HL-60 (cell line): ENCODE results near the gene DEXI.

Source experiments
- DNase-seq, 2 experiments: peaks; one replicate each; pipeline ENCODE4 v3.0.0-alpha.2; 2010 to 2020; ENCODE audit warnings: low read depth in 1 of 2, low spot score in 1 of 2
- H3K27ac ChIP-seq: fragments of 250-450 bp; sonication (Bioruptor Pico); replicated peaks from 2 replicates; pipeline ENCODE4 v1.5.1; 2020; ENCODE audit warnings: mild to moderate bottlenecking, moderate library complexity
- H3K27me3 ChIP-seq: fragments of 250-450 bp; sonication (Bioruptor Pico); 2 replicates; pipeline ENCODE4 v1.5.1; 2021; ENCODE audit warnings: mild to moderate bottlenecking, moderate library complexity; ENCODE audit not compliant: insufficient read depth, poor library complexity, severe bottlenecking
- H3K4me3 ChIP-seq: replicated peaks from 2 replicates; pipeline ENCODE4 v1.5.1; 2011; ENCODE audit warnings: mild to moderate bottlenecking, control low read depth, low read length; ENCODE audit not compliant: insufficient read depth
- GABPA ChIP-seq: IDR thresholded peaks from 2 replicates; pipeline ENCODE4 v1.6.1; 2012; ENCODE audit warnings: low read depth
- POLR2AphosphoS5 ChIP-seq: IDR thresholded peaks from 2 replicates; pipeline ENCODE4 v1.6.1; 2012; ENCODE audit warnings: low read depth
- REST ChIP-seq: IDR thresholded peaks from 2 replicates; pipeline ENCODE4 v1.6.1; 2012; ENCODE audit warnings: low read depth; ENCODE audit not compliant: insufficient replicate concordance
- SPI1 ChIP-seq: IDR thresholded peaks from 2 replicates; pipeline ENCODE4 v1.6.1; 2012; ENCODE audit warnings: low read depth, mild to moderate bottlenecking, borderline replicate concordance
- TF ChIP-seq, protein P1 (sequence below): IDR thresholded peaks from one replicate; pipeline ENCODE4 v1.5.1; 2011; ENCODE audit warnings: low read length, control low read depth, inconsistent platforms; ENCODE audit not compliant: insufficient read depth

The DEXI gene

DNA sequence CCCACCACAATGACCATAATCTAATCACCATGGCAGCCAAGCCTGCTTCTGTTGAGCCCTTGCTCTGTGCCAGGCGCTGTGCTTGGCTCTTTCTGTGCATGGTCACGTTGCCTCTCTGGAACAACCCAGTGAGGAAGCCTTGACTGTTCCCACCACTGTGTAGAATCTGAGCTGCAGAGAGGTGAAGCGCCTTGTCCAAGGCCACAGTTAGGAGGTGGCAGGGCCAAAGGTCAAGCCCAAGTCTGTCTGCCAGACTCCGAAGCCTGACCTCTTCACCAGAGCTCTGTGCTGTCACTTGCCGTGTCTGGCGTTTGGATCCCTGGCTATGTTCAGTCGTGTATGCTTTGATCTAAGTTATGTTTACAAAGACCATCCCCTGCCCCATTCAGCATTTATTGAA, 12.6 kb upstream of the DEXI start:
- H3K27me3 ChIP-seq = no peaks in the 10 kb centered on the region
- no peak overlapping the region for H3K4me3 ChIP-seq
- H3K27ac ChIP-seq = no peak overlapping the region
- no peak for DNase-seq
- TF ChIP-seq SPI1 (no peak), GABPA (no peak), REST (no peak), POLR2AphosphoS5 (no peak)
- TF ChIP-seq, protein P1, sequence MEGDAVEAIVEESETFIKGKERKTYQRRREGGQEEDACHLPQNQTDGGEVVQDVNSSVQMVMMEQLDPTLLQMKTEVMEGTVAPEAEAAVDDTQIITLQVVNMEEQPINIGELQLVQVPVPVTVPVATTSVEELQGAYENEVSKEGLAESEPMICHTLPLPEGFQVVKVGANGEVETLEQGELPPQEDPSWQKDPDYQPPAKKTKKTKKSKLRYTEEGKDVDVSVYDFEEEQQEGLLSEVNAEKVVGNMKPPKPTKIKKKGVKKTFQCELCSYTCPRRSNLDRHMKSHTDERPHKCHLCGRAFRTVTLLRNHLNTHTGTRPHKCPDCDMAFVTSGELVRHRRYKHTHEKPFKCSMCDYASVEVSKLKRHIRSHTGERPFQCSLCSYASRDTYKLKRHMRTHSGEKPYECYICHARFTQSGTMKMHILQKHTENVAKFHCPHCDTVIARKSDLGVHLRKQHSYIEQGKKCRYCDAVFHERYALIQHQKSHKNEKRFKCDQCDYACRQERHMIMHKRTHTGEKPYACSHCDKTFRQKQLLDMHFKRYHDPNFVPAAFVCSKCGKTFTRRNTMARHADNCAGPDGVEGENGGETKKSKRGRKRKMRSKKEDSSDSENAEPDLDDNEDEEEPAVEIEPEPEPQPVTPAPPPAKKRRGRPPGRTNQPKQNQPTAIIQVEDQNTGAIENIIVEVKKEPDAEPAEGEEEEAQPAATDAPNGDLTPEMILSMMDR = no peak

GRCh38 chr16:10951026-10951425, 8.8 kb upstream of the DEXI start:
- TF ChIP-seq, protein P1 = no peak
- no peak for TF ChIP-seq REST
- TF ChIP-seq POLR2AphosphoS5 = no peak
- no peak for TF ChIP-seq SPI1
- no peak for TF ChIP-seq GABPA
- DNase-seq = no peak

GRCh38 chr16:10950393-10950792, 8.1 kb upstream of the DEXI start:
- TF ChIP-seq, protein P1 = no peak
- TF ChIP-seq POLR2AphosphoS5 = no peak
- TF ChIP-seq REST = no peak
- TF ChIP-seq GABPA = no peak
- no peak for TF ChIP-seq SPI1
- no peak for DNase-seq
- Histone ChIP-seq H3K27me3 (no peaks in the 10 kb centered on the region), H3K27ac (no peak overlapping the region), H3K4me3 (no peak overlapping the region)

More at GRCh38 chr16:10951026-10951425, 8.8 kb upstream of the DEXI start:
- H3K27me3 ChIP-seq = no peaks in the 10 kb centered on the region
- H3K4me3 ChIP-seq = no peak overlapping the region
- H3K27ac ChIP-seq = no peak overlapping the region
